Rectal smooth muscle tissue (tissue), 1 donor: Measurements from ENCODE around the gene KLF13.
A peak's percentile ranks its signal among the peaks of the same experiment; 100 is the strongest.

Source experiments
- H3K27ac ChIP-seq: one replicate; pipeline ENCODE4 v1.7.0; 2013; ENCODE audit warnings: low read depth, low read length, inconsistent platforms
- H3K27me3 ChIP-seq: one replicate; pipeline ENCODE4 v1.7.0; 2013; ENCODE audit warnings: low read length; ENCODE audit not compliant: control insufficient read depth, insufficient read depth
- H3K36me3 ChIP-seq: one replicate; pipeline ENCODE4 v1.7.0; 2013; ENCODE audit warnings: low read length; ENCODE audit not compliant: control insufficient read depth, insufficient read depth
- H3K4me1 ChIP-seq: one replicate; pipeline ENCODE4 v1.7.0; 2013; ENCODE audit warnings: low read length; ENCODE audit not compliant: control insufficient read depth, insufficient read depth
- H3K4me3 ChIP-seq: one replicate; pipeline ENCODE4 v1.7.0; 2013; ENCODE audit warnings: low read length
- H3K9ac ChIP-seq: one replicate; pipeline ENCODE4 v1.7.0; 2013; ENCODE audit warnings: low read length

KLF13 gene

DNA sequence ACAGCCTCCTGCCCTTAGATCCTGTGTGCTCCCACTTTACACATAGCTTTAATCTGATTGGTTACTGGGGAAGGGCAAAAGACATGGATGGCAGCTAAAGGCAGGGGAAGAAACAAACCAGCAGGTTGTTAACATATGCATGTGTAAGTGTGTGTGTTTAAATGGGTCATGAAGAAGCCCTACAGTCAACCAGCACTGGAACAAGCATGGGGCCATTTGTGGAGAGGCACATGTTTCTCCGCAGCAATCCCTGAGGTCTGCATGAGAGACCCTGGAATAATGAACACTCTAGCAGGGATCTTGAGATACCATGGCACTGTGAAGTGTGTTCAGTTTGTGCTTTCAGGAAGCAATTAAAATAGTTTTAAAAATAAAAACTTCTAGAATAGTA lies 6.0 kb downstream of the KLF13 start:
- Histone ChIP-seq H3K4me1 (peaks cover 12% of the 10 kb centered on the region), H3K27me3 (no peaks in the 10 kb centered on the region), H3K27ac (no peak overlapping the region), H3K4me3 (no peak overlapping the region), H3K36me3 (no peaks in the 10 kb centered on the region), H3K9ac (no peak overlapping the region)

DNA sequence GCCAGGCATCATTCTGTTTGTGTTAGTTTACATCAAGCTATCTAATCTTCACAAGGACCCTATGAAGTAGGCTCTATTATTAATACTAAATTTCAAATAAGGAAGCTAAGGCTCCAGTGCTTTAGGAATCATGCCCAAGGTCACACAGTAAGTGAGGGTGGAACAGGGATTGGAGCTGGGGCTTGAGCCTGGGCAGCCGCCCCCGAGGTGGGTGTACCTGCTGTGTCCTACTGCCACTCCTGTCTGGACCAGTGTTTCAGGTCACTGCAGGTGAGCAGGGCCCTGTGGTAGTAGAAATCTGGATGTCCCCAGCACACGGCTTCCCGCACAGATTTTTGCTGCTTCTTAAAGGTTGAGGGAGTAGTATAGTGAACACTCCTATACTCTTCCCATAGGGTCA lies 6.5 kb downstream of the KLF13 start:
- Histone ChIP-seq H3K36me3 (no peaks in the 10 kb centered on the region), H3K4me1 (peaks cover 12% of the 10 kb centered on the region), H3K27me3 (no peaks in the 10 kb centered on the region), H3K9ac (no peak overlapping the region), H3K4me3 (no peak overlapping the region), H3K27ac (no peak overlapping the region)

DNA sequence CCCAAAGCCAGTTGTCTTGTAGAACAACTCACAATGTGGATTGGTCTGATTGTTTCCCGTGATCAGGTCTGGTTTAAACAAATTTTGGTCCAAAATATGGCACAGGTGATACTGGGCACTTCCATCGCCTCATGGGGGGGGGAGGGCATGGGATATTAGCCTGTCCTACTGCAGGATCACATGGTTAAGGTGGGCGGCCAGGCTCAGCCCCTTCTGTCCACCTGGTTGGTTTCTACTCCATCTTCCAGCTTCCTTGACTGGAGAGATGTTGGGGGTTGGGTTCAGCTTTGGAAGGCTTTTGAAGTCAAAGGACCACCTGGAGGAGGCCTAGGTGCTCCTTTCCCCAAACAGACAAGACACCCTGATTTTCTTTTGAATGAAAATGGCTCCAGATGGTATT lies 7.2 kb downstream of the KLF13 start:
- Histone ChIP-seq H3K4me3 (no peak overlapping the region), H3K9ac (no peak overlapping the region), H3K27me3 (no peaks in the 10 kb centered on the region), H3K36me3 (no peaks in the 10 kb centered on the region), H3K4me1 (peaks cover 19% of the 10 kb centered on the region), H3K27ac (no peak overlapping the region)

DNA sequence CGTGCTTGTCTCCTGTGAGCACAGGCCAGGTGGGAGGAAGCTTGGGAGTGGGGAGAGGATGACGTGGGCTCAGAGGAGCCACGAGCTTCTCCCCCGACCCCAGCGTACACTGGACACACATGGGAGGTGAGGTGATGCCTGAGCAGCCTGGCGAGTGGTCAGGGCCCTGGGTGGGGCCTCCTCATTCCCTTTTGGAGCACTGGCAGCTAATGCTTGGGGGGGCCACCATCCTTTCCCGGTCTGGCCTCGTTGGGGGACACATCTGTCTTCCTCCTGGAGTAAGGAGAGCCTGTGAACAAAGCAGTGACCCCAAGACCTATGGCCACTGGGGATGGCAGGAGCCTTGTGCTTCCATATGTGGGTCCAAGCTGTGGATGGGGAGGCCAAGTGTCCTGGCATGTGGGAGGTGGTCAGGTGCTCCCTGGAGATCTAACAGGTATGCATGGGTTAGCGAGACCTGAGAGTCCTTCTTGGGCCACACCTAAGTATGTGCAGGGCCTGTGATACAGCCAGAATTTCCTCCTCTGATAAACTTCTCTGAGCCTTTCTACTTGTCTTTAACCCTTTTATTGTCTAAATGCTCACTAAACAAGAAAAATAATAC lies 9.5 kb downstream of the KLF13 start:
- Histone ChIP-seq H3K4me1 (peaks cover 32% of the 10 kb centered on the region), H3K36me3 (no peaks in the 10 kb centered on the region), H3K9ac (no peak overlapping the region), H3K4me3 (no peak overlapping the region), H3K27me3 (no peaks in the 10 kb centered on the region), H3K27ac (peak overlapping the region; percentile 18)

DNA sequence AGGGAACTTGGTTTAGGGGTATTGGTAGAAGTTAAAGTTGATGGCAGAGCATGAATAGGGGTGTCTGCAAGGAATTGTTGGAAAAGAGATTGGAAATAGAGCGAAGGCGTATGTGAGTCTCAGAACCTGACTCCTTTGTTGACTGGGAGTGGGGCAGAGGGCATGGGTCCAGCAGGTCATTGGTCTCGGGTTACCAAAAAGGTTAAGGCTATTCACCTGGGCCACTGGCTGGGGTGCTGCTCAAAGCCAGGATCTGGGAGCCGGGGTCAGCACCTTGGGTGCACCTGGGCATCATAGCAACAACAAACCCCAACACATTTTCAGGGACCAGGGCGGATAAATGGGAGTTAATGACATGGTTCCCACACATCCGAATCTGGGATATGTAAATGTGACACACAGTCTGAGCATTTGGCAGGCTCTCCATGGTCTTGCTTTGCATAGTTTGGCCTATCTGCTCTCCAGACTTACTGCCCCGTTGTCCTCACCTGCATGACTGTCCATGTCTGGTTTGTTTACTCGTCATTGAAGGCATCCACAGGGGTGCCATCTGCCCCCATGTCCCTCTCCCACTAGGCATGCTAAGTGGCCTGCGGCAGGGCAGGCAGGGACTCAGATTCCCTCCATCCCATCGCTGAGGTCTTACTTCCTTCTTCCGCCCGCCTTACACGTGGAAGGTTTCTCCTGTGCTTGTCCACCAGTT lies 10.1 kb downstream of the KLF13 start:
- no peak overlapping the region for H3K4me3 ChIP-seq
- no peak overlapping the region for H3K9ac ChIP-seq
- no peaks in the 10 kb centered on the region for H3K27me3 ChIP-seq
- no peak overlapping the region for H3K27ac ChIP-seq
- peaks cover 32% of the 10 kb centered on the region for H3K4me1 ChIP-seq
- H3K36me3 ChIP-seq: no peaks in the 10 kb centered on the region

DNA sequence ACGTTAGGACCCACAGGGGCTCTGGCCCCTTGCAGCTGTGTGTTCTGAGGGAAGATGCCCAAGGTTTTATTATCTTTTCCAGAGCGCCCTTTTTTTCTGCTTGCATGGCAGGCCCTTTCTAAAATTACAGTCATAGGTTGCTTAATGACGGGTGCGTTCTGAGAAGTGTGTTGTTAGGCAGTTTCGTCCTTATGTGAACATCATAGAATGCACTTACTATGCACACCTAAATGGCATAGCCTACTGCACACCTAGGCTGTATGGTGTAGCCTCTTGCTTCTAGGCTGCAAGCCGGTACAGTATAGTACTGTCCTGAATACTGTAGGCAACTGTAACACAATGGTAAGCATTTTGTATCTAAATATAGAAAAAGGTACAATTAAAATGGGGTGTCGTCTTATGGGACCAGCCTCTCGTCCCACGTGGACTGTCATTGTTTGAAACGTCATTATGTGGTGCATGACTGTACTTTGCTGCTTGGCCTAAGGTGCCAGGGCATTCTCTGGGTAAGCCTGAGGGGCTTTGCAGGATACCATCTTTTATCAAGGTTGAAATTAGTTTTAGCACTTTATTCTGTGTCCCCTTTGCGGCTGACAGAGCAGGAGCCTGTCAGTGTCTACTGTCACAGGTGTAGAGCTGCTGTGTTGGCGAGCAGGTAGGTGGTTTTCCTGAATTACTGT lies 10.9 kb downstream of the KLF13 start:
- Histone ChIP-seq H3K36me3 (no peaks in the 10 kb centered on the region), H3K27ac (peak overlapping the region; percentile 74), H3K27me3 (no peaks in the 10 kb centered on the region), H3K4me1 (peaks cover 32% of the 10 kb centered on the region), H3K9ac (no peak overlapping the region), H3K4me3 (no peak overlapping the region)

DNA sequence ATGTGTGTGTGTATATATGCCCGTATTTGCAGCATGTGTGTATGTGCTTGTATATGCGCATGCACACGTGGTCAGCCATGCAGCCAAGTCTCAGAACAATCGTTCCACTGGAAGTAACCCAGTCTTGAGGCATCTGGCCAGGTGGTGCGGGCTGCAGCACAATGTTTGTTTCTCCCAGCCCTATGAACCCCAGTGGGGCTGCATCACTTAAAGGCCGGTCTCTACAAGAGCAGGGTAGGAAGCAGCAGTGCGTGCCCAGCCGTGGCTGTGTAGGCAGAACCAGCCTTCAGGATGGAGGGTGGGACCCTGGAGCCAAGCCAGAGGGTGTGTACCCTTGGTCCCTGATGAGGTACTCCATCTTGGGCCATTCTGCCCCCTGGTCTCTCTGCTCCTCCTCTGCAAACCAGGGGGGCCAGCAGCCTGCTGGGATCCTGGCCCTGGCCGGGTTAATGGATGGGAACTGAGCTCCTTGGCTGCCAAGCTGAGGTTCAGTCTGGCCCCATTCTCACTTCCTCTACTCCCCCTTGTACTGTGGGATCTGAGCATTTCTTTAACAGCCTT lies 11.8 kb downstream of the KLF13 start:
- H3K4me1 ChIP-seq: peaks cover 32% of the 10 kb centered on the region
- no peak overlapping the region for H3K9ac ChIP-seq
- no peaks in the 10 kb centered on the region for H3K36me3 ChIP-seq
- no peak overlapping the region for H3K4me3 ChIP-seq
- H3K27me3 ChIP-seq: no peaks in the 10 kb centered on the region
- H3K27ac ChIP-seq: peak overlapping the region; percentile 74

DNA sequence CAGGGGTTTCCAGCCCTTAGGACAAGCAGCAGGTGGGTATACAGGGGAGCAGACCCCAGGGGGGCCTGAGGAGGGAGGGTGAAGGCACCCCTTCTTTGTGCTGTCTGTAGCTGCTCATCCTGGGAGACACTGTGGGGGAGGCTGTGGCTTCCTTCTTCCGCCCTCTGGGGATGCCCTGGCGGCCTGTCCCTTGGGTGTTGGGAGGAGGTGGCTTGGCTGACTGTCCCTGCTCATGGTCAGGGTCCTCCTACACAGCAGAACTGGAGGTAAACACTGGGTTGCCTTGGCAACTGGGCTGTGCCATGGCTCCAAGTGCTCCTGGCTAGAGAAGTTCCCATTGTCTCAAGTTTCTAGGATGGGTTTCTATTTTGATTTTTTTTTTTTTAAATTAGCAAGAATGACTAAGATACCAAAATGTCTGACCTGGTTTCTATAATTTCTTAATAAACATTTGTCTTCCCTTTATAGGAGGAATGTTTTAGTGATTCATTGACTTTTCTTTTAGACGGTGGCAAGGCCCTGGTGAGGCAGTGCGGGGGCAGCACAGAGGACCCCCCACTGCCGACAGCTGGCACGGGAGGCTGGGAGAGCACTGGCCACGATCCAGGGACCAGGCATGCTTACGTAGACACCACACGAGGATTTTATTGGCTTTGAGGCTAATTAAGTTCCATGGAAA lies 12.4 kb downstream of the KLF13 start:
- Histone ChIP-seq H3K27me3 (no peaks in the 10 kb centered on the region), H3K4me3 (peak overlapping the region; percentile 19), H3K27ac (peak overlapping the region; percentile 74), H3K4me1 (peaks cover 32% of the 10 kb centered on the region), H3K9ac (no peak overlapping the region), H3K36me3 (no peaks in the 10 kb centered on the region)

DNA sequence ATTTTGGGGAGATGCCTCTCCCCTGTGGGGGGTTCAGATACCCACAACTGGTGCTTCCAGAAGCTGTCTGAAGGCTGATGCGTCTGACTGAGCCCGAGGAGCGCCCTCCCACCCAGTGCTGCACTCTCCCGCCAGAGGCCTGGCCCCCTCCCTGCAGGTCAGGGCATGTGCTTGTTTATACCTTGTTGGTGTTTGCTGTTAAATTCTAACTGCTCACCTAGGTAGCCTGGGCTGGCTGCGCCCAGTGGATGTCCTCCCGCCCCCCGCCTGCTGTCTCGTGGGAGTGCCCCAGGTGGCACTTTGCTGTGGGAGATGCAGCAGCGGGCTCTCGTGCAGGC lies 12.9 kb downstream of the KLF13 start:
- H3K9ac ChIP-seq: no peak overlapping the region
- no peak overlapping the region for H3K4me3 ChIP-seq
- peak overlapping the region; percentile 68 for H3K27ac ChIP-seq
- H3K4me1 ChIP-seq: peaks cover 37% of the 10 kb centered on the region
- H3K36me3 ChIP-seq: no peaks in the 10 kb centered on the region
- no peaks in the 10 kb centered on the region for H3K27me3 ChIP-seq

DNA sequence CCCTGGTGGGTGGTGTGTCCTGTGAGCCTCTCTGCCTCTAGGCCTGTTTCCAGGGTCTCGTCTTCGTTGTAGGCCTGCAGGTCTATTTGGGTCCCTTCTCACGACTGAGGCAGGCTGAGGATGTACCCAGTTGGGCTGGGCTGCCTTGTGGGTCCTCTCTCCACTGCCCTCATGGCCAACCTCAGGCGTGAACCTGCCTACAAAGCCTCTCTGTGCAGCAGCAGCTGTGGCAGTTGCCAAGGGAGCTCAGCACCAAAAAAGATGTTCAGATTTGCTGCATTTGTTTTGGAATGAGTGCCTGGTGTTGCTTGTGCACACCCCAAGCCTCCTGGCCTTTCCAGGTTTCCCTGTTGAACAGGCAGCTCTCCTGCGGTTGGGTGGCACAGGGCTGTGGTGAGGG lies 13.4 kb downstream of the KLF13 start:
- Histone ChIP-seq H3K27me3 (no peaks in the 10 kb centered on the region), H3K4me1 (peaks cover 37% of the 10 kb centered on the region), H3K27ac (no peak overlapping the region), H3K9ac (no peak overlapping the region), H3K4me3 (no peak overlapping the region), H3K36me3 (no peaks in the 10 kb centered on the region)

DNA sequence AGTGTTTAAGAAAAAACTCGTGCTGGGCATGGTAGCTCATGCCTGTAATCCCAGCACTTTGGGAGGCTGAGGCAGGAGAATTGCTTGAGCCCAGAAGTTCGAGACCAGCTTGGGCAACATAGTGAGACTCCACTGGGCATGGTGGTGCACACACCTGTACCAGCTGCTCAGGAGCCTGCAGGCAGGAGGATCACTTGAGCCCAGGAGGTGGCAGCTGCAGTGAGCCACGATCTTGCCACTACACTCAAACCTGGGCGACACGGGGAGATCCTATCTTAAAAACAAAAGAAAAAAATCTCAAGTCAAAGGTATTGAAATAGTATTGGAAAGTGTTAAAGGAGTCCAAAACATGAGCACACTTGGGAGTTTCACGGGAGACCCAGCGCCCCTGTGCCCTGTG lies 14.0 kb downstream of the KLF13 start:
- Histone ChIP-seq H3K27ac (no peak overlapping the region), H3K4me1 (peaks cover 37% of the 10 kb centered on the region), H3K9ac (no peak overlapping the region), H3K36me3 (no peaks in the 10 kb centered on the region), H3K27me3 (no peaks in the 10 kb centered on the region), H3K4me3 (no peak overlapping the region)

DNA sequence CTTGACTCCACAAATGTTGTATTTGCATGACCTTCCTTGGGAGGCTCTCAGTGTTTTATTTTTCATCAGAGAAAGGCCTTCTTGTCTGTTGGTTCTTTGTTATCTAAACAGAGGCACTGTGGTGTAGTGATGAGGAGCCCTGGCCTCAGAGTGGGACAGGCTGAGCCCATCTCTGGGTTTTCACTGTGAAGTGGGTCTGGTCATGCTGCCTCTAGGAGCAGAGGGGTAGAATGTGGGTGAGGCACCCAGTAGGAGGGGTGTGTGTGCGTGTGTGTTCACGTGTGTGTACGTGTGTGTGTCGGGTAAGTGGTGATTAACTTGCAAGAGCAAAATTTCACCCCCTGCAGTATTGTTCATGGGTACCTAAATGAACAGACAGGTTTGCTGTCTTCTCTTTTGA lies 14.4 kb downstream of the KLF13 start:
- H3K36me3 ChIP-seq: no peaks in the 10 kb centered on the region
- no peak overlapping the region for H3K4me3 ChIP-seq
- no peak overlapping the region for H3K9ac ChIP-seq
- peaks cover 32% of the 10 kb centered on the region for H3K4me1 ChIP-seq
- H3K27ac ChIP-seq: no peak overlapping the region
- no peaks in the 10 kb centered on the region for H3K27me3 ChIP-seq
